Measurements from ENCODE around the gene AMH.
"Not testable (repeated sequence)": the region's sequence is repeated elsewhere in the genome, so short reads cannot be mapped to it uniquely, and the experiment has no call there.

The AMH gene

DNA sequence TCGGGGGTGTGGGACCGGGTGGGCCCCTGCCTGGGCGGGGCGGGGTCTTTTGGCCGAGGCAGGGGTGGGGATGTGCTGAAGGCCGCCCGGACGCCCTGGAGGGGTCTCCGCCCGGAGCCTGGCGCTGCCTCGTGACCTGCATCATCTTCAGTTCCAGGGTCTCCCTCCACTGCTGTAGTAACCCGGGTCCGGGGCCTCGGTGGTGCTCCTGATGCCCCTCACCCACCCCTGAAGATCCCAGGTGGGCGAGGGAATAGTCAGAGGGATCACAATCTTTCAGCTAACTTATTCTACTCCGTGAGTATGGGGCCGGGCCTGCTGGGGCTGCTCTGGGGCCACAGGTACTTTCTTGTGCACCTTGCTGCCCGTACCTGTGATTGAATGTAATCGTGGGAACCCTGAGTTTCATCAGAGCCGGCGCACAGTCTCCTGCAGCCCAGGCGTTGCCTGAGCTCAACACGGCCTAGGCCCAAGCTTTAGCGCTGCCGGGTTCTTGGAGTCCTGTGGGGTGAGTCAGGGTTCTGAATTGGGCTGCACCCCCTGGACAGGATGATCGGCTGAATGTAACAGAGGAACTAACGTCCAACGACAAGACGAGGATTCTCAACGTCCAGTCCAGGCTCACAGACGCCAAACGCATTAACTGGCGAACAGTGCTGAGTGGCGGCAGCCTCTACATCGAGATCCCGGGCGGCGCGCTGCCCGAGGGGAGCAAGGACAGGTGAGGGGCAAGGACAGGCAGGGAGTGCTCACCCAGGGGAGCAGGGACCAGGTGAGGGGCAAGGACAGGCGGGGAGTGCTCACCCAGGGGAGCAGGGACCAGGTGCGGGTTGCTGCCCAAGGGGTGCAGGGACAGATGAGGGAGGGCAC is 22.3 kb downstream of the AMH start:
- peak; percentile 26 for DNase-seq

DNA sequence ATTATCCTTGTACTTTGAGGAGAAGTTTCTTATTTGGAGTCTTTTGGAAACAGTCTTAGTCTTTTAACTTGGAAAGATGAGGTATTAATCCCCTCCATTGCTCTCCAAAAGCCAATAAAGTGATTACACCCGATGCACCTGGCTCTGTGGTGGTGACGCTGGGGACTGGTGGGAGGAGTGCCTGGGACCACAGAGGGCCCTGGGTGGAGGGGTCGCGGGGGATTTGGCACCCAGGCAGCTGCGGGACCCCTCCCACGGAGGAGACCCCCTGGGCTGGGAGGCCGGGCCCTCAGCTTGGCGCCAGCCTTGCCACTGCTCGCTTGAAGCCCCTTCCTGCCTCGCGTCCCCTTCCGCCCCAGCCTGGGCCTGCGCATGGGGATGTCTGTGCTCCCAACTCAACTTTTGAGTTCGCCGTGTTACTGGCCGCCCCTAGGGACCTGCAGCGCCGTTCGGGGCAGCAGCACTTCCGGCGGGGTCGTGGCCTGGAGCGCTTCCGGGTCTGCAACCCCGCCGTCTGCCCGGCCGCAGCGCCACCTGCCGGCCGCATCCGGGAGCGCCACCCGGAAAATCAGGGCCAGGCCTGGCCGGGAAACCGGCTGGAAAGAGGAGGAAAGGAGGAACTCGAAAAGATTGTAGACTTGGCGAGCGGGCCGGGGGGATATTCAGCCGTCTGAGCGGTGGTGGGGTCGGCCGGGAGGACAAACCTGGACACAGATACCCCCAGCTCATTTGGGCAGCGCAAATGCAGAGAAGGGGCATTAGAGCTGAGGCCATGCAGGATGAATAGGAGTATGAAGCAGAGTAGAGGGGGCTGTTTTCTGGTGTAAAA is 24.4 kb downstream of the AMH start:
- DNase-seq: peak; percentile 91

DNA sequence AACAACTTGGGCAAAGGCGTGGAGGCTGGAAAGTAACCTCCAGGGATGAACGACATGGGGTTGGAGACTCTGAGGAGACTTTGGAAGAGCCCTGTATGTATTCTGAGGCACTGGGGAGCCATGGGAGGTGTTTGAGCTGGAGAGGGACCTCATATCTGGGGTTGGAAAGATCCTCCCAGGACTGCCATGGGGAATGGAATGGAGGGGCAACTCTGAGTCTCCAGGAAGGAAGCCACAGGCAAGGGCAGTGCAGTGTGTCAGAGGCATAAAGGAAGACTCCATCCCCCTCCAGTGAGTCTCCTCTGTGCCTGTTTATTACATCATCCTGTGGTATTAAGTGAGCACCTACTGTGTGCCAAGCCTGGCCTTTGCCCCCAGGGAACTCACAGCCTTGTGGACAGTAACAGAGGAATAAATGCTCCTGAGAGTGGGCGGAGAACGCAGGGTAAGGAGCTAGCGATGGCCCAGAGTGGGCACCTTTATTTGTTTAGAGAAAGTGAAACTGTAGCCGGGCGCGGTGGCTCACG is 25.1 kb downstream of the AMH start:
- peak; percentile 51 for DNase-seq

DNA sequence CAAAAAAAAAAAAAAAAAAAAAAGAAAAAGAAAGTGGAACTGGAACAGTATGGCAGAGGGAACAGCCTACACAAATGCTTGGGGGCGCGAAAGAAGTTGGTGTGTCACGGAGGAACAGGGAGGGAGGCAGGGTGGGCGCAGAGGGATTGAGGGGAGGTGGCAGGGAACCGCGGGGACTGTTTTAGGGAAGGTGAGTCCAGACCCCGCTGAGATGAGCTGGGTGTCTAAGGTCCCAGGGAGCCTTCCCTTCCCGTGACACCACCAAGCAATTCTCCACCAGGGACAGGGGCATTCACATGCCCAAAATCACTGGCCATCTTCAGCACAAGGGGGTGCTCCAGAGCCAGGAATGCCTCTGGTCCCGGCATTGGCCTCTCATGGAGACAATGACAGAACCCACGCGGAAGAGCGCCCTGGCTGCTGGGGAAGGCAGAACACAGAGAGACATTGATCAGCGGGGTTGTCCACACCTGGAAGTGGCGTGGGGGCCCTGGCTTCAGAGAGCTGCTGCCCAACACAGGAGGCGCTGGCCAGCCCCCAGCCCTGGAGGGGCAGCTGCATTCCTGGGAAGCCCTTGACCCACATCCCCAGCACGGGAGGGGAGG is 25.9 kb downstream of the AMH start:
- DNase-seq: peak; percentile 75

DNA sequence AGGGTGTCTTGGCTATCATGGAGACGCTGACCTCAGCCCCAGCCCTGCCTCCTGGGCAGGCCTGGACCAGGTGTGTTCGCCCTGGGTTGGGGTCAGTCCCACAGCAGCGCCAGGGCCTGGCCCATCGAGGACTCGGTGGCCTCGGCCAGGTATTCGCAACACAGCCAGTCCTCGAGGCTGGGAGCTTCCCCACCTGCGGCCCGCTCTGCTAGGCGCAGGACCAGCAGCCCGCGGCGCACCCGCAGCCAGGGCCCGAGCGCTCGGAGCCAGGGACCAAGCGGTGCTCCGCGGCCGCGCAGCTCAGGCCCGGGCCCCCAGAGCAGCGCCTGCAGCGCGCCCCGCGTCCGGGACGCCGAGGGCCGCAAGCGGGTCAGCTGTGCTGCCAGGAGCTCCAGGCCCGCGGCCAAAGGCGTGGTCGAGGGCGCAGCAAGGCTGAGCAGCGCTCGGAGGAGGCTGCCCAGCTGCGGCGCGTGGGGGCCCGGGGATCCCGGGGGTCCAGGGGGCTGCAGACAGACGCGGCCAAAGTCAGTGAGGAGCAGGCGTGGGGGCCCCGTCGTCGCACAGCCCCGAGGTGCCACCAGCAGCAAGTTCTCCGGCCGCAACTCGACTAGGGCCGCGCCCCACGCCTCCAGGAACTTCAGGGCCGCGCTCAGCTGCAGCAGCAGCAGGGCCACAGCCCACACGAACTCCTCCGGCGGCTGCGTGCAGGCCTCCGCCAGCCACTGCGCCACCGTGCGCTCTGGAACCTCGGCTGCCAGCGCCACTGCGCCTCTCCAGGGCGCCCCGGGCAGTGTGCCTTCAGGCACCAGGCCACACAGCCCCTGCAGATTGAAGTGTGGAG is 26.7 kb downstream of the AMH start:
- DNase-seq: no peak

DNA sequence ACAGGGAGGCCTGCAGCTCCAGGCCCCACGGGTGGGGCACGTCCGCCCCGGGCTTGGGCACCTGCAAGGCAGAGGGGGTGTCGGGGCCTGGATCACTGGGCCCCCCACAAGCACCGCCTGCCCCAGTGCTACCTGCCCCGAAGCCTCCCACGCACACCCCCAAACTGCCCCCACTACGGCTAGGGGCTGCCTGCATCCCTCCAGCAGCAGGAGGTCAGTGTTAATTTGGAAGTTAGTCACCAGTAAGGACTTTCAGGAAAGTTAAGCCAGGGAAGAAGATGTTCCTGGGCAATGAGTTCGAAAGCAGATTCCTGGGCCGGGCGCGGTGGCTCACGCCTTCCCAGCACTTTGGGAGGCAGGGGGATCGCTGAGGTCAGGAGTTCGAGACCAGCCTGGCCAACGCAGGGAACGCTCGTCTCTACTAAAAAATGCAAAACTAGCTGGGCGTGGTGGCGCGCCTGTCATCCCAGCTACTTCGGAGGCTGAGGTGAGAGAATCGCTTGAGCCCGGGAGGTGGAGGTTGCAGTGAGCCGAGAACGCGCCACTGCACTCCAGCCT is 27.4 kb downstream of the AMH start:
- DNase-seq: no peak

DNA sequence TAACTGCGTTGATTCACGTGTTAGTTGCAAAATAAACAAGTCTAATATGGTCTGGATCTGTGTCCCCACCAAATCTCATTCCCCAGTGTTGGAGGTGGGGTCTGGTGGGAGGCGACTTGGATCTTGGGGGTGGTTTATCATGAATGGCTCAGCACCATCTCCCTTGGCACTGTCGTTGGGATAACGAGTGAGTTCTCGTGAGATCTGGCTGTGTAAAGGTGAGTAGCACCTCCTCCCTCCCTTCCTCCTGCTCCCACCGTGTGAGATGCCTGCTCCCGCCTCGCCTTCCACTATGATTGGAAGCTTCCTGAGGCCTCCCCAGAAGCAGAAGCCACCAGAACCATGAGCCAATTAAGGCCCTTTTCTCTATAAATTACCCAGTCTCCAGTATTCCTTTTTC is 28.0 kb downstream of the AMH start:
- DNase-seq: no peak

DNA sequence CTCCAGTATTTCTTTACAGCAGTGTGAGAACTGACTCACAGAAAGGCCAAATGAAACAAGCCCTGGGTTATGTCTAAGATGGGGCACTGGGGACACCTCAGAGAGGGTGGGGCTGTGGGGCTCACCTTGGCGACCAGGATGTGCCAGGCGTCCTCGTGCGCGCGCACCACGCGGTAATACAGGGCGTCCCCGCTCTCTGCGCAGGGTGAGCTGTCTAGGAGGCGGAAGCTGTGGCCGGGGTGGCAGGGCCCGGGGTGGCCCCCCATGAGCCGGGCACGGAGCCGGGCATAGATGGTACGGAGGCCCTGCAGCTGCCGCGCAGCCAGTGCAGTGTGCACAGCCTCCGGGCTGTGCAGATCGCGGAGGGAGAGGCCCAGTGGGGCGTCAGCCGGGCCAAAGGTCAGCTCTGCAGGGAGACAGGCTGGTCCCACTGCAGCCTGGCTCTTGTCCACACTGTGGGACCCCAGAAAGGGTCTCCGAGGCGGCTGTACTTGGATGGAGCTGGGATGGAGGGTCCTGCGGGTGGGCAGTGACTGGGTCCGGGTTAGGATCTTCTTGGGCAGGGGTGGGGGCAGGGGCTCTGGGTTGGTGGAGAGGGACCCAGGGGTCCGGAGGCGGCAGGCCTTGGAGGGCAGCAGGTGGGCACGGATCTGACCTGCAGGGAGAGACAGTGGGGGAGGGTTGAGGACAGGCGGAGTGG is 29.5 kb downstream of the AMH start:
- DNase-seq: no peak

DNA sequence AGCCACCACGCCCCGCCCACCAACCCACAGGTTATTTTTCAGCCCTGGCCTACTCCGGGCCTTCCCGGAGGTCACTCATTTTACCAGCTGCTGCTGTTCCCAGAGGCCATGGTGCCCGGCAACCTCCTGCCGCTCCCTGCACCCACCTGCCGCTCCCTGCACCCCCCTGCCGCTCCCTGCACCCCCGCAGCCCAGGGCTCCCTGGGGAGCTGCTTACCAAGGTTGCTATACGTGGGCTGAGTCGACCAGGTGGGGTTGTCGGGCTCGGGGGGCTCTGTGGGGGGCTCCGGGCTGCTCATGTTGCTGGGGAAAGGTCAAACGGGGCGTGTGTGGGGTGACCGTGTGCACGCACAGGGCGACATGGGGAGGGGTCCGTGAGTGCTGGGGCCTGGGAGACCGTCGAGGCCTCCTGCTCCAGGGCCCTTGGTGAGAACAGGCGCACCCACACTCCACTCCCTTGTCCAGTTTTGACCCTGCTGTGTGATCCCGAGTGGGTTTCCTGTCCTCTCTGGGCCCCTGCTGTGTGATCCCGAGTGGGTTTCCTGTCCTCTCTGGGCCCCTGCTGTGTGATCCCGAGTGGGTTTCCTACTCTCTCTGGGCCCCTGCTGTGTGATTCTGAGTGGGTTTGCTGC is 31.6 kb downstream of the AMH start:
- DNase-seq: no peak

DNA sequence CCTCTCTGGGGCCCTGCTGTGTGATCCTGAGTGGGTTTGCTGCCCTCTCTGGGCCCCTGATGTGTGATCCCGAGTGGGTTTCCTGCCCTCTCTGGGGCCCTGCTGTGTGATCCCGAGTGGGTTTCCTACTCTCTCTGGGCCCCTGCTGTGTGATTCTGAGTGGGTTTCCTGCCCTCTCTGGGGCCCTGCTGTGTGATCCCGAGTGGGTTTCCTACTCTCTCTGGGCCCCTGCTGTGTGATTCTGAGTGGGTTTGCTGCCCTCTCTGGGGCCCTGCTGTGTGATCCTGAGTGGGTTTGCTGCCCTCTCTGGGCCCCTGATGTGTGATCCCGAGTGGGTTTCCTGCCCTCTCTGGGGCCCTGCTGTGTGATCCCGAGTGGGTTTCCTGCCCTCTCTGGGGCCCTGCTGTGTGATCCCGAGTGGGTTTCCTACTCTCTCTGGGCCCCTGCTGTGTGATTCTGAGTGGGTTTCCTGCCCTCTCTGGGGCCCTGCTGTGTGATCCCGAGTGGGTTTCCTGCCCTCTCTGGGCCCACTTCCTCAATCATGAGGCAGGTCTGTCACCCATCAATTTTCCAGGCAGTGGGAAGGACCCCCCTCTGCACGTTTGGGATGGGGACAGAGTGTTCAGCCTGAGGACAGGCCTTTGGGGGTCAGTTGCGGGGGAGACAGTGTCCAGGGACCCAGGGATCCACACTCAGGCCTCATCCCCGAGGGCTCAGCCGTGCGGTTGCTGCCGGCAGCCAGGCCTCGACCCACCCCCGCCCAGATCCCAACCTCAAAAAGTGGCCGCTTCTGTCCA is 32.3 kb downstream of the AMH start:
- not testable (repeated sequence) for DNase-seq

DNA sequence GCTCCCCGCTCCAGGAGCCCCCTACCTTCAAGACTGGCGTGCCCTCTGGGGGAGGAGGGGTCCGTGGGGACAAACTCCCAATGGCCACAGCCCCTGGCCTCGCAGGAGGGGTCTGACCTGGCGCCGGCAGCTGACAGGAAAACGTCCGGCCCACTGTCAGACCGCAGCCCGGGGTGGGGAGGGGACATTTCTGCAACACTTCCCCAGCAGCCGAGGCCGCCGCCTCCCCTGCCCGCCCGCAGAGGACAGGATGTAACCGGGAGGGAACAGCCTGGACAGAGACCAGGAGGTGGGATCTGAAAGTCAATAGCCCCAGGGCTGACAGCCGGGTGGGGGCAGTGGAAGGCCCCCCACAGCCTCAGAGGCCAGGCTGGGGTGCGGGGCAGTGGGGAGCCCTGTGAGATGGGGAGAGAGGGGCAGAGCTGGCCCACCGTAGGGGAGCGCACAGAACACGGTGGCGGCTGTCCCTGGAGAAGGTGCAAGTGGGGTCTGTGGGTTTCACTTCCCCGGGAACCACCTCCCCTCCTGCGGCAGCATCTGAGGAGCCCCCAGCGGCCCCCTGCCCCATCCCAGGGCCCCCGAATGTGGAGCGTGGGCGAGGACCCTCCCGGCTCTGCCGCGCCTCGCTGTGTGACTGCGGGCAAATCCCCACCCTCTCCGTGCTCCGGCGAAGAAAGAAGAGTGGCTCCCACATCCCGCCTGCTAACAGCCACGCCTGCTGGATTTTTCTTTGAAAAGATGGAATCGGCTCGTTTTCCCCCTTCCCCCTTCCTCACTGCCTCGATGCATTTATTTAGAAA is 33.1 kb downstream of the AMH start, which contains the start of gene PEAK3:
TSS of gene PEAK3 (minus strand) at position 114 of the 800 bp plus-strand sequence. CDS start 1,244 bp downstream, outside the sequence.
- DNase-seq: peak; percentile 84

DNA sequence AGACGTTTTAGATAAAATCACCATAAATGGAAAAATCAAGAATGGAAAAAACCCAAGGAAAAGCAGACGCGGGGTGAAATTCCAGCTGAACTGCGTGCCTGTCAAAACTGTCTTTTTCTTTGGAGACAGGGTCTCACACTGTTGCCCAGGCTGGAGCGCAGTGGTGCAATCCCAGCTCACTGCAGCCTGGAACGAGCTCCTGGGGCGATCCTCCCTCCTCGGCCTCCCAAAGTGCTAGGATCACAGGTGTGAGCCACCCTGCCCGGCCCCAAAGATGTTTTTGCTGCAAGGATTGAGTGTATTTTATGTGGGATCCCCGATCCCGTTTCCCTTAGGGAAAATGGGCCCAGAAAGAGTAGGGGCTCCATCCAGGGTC is 33.7 kb downstream of the AMH start:
- no peak for DNase-seq

DNA sequence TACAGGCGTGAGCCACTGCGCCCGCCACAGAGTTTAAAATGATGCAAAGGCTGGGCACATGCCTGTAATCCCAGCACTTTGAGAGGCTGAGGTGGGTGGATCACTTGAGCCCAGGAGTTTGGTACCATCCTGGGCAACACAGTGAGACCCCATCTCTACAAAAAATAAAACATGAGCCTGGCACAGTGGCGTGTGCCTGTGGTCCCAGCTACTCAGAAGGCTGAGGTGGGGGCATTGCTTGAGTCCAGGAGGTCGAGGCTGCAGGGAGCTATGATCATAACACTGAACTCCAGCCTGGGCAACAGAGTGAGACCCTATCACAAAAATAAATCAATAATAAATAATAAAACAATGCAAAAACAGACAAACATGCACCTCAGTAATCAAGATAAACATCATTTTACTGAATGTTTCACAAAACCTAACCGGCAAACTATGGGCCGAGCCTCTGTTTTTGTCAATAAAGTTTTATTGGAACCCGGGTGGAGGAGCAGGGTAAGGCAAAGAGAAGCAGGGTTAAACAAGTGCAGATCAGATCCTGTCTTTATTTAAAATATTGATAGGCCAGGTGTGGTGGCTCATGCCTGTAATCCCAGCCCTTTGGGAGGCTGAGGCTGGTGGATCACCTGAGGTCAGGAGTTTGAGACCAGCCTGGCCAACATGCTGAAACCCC is 34.8 kb downstream of the AMH start:
- DNase-seq: no peak

DNA sequence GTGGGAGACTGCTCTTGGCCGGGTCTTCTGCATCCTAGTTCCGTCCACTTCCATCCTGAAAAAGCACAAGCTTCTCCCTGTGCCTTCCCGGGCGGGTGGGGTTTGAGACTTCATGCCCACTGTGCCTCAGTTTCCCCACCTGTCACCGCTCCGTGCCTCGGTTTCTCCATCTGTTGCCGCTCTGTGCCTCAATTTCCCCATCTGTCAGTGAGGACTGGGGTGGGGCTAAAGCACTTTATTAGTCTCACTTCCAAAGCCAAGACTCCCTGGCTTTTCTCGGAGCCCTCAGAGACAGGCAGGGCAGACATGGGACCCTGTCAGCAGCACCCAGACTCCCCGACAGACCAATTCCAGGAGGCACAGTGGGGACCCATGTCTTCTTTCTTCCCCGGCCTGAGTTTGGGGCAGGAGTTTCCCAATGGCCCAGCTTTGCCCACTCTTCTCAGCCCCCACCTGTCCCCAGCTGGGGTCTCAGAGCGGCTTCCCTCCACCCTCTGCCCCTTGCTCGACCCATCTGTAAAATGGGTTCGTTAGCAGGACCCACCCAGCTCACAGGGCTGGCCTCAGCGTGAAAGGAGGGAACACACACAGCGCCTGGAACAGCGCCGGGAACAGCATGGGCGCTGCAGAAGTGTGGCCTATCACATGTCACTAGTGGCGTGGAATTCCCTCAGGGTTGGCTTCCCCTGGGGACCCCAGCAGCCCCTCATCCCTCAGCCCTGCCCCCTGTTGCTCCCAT is 37.4 kb downstream of the AMH start:
- no peak for DNase-seq

DNA sequence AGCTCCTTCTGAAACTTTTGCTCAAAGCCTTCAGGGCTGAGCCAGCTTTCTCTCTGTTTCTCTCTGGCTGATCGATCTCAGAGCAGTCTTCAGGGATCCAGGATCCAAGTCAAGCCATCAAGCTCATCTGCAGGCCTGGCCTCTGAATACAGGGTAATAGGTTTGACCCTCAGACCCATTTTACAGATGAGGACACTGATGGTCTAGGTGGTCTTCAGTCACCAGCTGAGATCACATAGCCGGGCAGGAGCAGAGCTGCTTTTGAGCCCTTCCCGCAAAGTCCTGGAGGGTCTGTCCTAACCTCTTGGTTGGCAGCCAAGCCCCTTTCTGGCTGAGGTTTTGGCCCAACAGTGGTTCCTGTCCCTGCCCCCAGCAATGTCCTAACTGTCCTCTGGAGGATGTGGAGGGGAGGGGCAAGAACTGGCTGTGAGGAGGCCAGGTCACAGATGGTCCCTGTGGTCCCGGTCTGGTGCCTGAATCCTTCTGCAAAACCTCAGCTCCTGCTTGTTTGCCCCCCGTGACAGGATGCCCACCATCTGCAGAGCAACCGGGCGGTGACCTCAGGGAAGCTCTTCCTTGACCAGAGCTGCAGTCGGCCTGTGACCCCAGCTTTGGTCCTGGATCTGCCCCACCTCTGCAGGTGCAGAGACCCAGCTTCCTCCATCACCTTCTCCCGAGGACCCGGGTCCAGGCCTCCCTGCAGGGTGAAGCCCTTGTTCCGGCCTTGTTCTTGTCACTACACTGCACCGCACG is 38.6 kb downstream of the AMH start:
- DNase-seq: no peak

DNA sequence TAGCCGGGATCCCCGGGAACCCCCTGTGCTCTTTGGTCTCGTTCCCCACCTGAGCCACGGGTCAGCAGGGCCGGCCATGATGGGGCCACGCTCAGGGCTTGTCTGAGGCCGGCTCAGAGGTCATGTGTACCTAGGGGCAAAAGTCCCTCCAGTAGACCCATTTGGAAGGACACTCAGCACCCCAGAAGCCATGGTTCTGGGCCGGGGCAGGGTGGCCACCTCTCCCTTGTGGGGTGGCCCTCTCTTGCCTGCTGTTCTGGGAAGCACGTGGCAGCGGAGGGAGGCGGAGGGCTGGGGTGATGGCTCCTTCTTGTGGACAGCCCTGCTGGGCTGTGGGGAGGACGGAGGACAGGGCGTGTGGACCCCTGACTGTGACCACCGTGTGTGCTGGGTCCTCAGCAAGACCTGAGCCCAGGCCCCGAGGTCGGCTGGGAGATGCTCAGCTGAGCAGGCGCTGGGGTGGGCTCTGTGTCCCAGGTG is 39.3 kb downstream of the AMH start:
- DNase-seq: no peak
